ENCODE results near the gene RAG2. TPM values are rescaled to one million over a fixed set of nuclear protein-coding genes. Genes with fewer than 3 reads are reported as not detected.

RAG2 gene
- total RNA-seq, 1 donor from 2014 or later, result not detected

DNA sequence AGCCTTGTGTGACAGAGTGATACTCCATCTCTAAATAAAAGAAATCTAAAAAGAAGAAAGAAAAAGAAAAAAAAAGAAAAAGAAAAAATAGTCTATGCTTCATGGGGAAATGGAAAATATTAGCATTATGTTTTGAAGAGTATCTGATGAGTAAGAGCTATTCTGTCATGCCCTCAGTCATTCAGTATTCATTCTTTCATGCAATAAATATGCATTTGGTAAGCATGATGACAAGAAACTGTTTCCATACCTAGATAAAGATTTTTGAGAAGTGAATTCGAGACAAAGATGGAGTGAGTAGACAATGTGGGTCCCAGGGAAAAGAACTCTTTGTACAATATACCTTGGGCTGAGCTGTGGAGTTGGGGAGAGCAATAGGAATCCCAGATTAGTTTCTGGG is 9.9 kb downstream of the RAG2 start:
- Histone ChIP-seq H3K36me3 (no peaks in the 10 kb centered on the region), H3K9me3 (replicated peaks) (no peaks in the 10 kb centered on the region), H3K27ac (replicated peaks) (no peak overlapping the region), H3K27me3 (ENCODE audit: low read depth) (peaks cover 52% of the 10 kb centered on the region), H3K4me3 (no peak overlapping the region), H3K4me1 (no peaks in the 10 kb centered on the region)
- TF ChIP-seq, protein P1, sequence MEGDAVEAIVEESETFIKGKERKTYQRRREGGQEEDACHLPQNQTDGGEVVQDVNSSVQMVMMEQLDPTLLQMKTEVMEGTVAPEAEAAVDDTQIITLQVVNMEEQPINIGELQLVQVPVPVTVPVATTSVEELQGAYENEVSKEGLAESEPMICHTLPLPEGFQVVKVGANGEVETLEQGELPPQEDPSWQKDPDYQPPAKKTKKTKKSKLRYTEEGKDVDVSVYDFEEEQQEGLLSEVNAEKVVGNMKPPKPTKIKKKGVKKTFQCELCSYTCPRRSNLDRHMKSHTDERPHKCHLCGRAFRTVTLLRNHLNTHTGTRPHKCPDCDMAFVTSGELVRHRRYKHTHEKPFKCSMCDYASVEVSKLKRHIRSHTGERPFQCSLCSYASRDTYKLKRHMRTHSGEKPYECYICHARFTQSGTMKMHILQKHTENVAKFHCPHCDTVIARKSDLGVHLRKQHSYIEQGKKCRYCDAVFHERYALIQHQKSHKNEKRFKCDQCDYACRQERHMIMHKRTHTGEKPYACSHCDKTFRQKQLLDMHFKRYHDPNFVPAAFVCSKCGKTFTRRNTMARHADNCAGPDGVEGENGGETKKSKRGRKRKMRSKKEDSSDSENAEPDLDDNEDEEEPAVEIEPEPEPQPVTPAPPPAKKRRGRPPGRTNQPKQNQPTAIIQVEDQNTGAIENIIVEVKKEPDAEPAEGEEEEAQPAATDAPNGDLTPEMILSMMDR (IDR thresholded peaks at IDR 0.05; ENCODE audit: borderline replicate concordance), result no peak
- intact Hi-C loops (cut with micrococcal nuclease), result no loop called here
- DNase-seq, result no peak

DNA sequence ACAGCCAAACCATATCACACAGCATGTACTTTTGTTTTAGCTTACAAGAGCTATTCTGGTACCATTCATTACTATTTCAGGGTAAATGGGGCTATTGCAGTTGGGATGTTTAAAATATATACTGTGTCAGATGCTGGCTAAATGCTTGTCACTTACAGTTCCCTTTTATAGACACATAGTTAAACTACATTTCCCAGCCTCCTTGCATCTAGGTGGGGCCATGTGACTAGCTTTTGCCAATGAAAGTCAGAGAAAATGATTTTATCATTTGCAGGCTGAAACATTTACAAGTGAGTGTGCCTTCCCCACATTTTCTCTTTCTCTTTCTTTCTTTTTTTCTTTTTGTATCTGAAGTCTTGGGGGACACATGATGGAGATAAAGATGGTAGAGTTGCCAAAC is 11.5 kb downstream of the RAG2 start:
- H3K27me3 ChIP-seq (ENCODE audit: low read depth), result peaks cover 40% of the 10 kb centered on the region
- no peak for DNase-seq

DNA sequence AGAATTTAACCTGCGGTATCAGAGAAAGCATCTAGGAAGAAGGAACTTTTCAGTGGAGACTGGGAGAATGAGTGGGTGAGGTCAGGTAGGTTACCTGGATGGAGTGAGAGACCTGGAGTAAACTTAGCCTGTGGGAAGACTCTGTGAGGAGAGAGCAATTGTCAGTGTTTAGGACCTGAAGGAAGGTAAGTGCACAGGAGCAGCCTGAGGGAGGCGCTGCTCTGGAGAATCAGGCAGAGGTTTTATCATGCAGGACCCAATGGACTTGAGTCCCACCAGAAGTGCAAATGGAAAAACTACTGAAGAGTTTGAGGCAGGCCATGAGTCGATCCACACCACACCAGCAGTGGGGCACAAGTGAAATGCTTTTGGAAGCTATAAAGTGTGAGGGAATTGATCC is 14.4 kb downstream of the RAG2 start:
- peaks cover 13% of the 10 kb centered on the region for H3K27me3 ChIP-seq (ENCODE audit: low read depth)
- no peak overlapping the region for H3K4me3 ChIP-seq
- DNase-seq, result no peak
- H3K36me3 ChIP-seq, result no peaks in the 10 kb centered on the region
- peaks cover 4% of the 10 kb centered on the region for H3K4me1 ChIP-seq
- no peak overlapping the region for H3K27ac ChIP-seq (replicated peaks)
- TF ChIP-seq, protein P1 (IDR thresholded peaks at IDR 0.05; ENCODE audit: borderline replicate concordance), result no peak
- no peaks in the 10 kb centered on the region for H3K9me3 ChIP-seq (replicated peaks)
- intact Hi-C loops (cut with micrococcal nuclease), result no loop called here

More for the DNA sequence above, 11.5 kb downstream of the RAG2 start:
- no peak overlapping the region for H3K4me3 ChIP-seq
- H3K9me3 ChIP-seq (replicated peaks), result no peaks in the 10 kb centered on the region
- H3K4me1 ChIP-seq, result no peaks in the 10 kb centered on the region
- intact Hi-C loops (cut with micrococcal nuclease), result no loop called here
- TF ChIP-seq, protein P1 (IDR thresholded peaks at IDR 0.05; ENCODE audit: borderline replicate concordance), result no peak
- H3K27ac ChIP-seq (replicated peaks), result no peak overlapping the region
- no peaks in the 10 kb centered on the region for H3K36me3 ChIP-seq

DNA sequence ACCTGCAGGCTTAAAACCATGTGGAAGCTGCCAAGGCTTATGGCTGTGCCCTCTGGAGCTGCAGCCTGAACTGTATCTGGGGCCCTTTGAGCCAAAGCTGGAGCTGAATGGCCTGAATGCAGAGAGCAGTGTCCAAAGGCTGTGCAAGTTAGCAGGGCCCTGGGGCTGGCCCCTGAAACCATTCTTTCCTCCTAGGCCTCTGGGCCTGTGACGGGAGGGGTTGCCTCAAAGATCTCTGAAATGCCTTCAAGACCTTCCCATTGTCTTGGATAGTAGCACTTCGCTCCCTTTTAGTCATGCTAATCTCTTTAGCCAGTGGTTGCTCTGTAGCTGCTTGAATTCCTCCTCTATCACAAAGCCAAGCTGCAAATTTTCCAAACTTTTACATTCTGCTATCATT is 16.5 kb downstream of the RAG2 start:
- no peaks in the 10 kb centered on the region for H3K9me3 ChIP-seq (replicated peaks)
- no peak for DNase-seq
- no peaks in the 10 kb centered on the region for H3K36me3 ChIP-seq
- TF ChIP-seq, protein P1 (IDR thresholded peaks at IDR 0.05; ENCODE audit: borderline replicate concordance), result no peak
- peaks cover 17% of the 10 kb centered on the region for H3K4me1 ChIP-seq
- H3K27ac ChIP-seq (replicated peaks), result no peak overlapping the region
- H3K27me3 ChIP-seq (ENCODE audit: low read depth), result no peaks in the 10 kb centered on the region
- H3K4me3 ChIP-seq, result no peak overlapping the region
- intact Hi-C loops (cut with micrococcal nuclease), result no loop called here

DNA sequence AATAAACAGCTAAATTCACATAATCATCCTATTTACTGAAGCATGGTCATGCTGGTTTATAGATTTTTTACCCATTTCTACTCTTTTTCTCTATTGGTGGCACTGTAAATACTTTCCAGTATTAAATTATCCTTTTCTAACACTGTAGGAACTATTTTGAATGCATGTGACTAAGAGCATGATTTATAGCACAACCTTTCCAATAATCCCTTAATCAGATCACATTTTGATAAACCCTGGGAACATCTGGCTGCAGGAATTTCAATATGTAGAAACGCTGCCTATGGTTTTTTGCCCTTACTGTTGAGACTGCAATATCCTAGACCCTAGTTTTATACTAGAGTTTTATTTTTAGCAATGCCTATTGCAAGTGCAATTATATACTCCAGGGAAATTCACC is 19.6 kb downstream of the RAG2 start:
- H3K36me3 ChIP-seq, result peaks cover 9% of the 10 kb centered on the region
- no peaks in the 10 kb centered on the region for H3K27me3 ChIP-seq (ENCODE audit: low read depth)
- no peak for DNase-seq
- no peak overlapping the region for H3K27ac ChIP-seq (replicated peaks)
- no peak overlapping the region for H3K4me3 ChIP-seq
- H3K9me3 ChIP-seq (replicated peaks), result no peaks in the 10 kb centered on the region
- TF ChIP-seq, protein P1 (IDR thresholded peaks at IDR 0.05; ENCODE audit: borderline replicate concordance), result no peak
- intact Hi-C loops (cut with micrococcal nuclease), result no loop called here
- peaks cover 17% of the 10 kb centered on the region for H3K4me1 ChIP-seq

DNA sequence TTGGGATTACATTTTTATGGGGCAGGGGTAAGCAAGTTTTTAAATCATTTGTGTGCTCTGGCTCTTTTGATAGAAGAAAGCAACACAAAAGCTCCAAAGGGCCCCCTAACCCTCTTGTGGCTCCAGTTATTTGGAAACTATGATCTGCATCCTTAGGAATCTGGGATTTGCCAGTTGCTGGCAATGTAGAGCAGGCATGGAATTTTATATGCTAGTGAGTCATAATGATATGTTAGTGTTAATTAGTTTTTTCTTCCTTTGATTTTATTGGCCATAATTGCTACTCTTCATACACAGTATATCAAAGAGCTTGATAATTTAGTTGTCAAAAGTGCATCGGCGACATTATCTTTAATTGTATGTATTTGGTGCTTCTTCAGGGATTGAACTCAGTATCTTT is 20.2 kb downstream of the RAG2 start:
- TF ChIP-seq, protein P1 (IDR thresholded peaks at IDR 0.05; ENCODE audit: borderline replicate concordance), result no peak

More for the DNA sequence above, 20.2 kb downstream of the RAG2 start:
- Histone ChIP-seq H3K36me3 (peaks cover 10% of the 10 kb centered on the region), H3K27me3 (ENCODE audit: low read depth) (no peaks in the 10 kb centered on the region), H3K9me3 (replicated peaks) (no peaks in the 10 kb centered on the region), H3K4me3 (no peak overlapping the region), H3K27ac (replicated peaks) (no peak overlapping the region), H3K4me1 (peaks cover 17% of the 10 kb centered on the region)
- intact Hi-C loops (cut with micrococcal nuclease), result no loop called here
- DNase-seq, result no peak
